ENCODE measurements around the gene ZER1. TPM values are rescaled to one million over a fixed set of nuclear protein-coding genes. Genes with fewer than 3 reads are reported as not detected.

ZER1 gene
- total RNA-seq, 4 donors from 2014 or later, result 30.9 to 80.1 (median 34.7) TPM

DNA sequence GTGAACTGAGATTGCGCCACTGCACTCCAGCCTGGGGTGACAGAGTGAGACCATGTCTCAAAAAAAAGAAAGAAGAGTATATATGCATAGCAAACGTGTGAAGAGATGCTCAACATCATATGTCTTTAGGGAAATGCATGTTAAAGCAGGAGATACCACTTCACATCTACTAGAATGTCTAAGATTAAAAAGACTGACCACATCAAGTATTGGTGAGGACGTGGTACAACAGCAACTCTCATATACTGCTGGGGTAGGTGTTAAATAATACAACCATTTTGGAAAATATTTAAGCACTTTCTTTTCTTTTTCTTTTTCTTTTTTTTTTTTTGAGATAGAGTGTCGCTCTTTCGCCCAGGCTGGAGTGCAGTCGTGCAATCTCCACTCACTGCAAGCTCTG lies 13.7 kb upstream of the ZER1 start:
- TF ChIP-seq CTCF (IDR thresholded peaks at IDR 0.05; ENCODE audit: low read depth), result no peak

DNA sequence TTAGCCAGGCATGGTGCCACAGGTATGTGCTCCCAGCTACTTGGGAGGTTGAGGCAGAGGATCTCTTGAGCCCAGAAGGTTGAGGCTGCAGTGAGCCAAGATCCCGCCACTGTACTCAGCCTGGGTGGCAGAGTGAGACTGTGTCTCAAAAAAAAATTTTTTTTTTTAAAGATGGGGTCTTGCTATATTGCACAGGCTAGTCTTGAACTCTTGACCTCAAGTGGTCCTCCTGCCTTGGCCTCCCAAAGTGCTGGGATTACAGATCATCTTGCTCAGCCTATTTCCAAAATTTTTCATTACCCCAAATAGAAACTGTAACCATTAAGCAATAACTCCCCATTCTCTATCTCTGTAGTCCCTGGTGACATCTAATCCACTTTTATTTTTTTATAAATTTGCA lies 10.9 kb upstream of the ZER1 start:
- no peak for TF ChIP-seq CTCF (IDR thresholded peaks at IDR 0.05; ENCODE audit: low read depth)

DNA sequence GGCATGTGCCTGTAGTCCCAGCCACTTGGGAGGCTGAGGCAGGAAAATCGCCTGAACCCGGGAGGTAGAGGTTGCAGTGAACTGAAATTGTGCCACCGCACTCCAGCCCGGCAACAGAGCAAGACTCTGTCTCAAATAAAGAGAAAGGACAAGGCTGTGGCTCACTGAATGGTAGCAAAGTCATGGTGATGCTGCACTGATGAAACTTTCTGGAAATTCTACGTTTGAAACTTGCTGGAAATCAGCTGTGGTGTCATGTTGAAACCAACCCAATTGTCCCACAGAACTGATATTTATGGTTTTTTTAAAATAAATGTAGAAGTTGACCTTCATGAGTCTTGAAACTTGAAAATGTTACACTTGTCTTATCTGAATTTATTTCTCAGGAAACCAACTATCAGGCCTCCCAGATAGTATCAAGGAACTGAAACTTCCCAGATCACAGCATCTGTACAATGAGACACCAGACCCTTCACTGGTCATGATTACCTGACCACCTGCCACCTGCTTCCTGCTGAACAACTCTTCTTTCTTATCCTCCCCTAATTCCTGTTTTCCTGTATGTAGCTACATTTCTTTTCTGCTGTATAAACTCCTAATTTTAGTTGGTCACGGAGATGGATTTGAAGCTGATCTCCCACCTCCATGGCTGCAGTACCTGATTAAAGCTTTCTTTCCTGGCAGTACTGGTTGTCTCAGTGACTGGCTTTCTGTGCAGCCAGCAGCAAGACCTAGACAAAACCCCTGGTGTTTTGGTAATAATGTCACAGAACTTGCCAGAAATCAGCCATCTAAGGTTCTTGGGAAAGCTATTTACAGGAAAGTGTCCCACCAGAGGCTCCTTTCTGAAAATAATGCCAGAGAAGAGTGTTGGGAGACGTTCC lies 9.7 kb upstream of the ZER1 start:
- no peak for TF ChIP-seq CTCF (IDR thresholded peaks at IDR 0.05; ENCODE audit: low read depth)

DNA sequence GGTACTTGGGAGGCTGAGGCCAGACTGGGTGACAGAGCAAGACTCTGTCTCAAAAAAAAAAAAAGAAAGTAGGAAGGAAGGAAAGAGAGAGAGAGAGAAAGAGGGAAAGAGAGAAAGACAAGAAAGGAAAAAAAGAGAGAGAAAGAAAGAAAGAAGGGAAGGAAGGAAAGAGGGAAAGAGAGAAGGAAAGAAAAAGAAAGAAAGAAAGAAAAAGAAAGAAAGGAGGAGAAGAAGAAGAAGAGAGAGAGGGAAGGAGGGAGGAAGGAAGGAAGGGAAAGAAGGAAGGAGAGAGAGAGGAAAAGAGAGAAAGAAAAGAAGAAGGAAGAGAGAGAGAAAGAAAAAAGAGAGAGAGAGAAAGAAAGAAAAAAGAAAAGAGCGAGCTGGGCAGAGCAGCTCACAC lies 3.1 kb upstream of the ZER1 start:
- no peak for TF ChIP-seq CTCF (IDR thresholded peaks at IDR 0.05; ENCODE audit: low read depth)

DNA sequence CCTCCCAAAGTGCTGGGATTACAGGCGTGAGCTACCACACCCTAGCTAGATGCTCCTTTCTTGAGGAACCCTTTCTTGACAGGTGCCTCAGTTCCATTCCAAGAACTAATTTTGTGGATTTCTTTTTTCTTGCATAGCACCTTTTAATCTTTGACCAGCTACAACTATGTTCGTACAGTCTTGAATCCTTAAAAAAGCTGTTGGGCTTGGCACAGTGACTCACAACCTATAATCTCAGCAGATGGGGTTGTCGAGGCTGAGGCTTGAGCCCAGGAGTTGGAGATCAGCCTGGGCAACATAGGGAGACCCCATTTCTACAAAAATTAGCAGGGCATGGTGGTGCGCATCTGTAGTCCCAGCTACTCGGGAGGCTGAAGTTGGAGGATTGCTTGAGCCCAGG lies 1.3 kb upstream of the ZER1 start:
- no peak for TF ChIP-seq CTCF (IDR thresholded peaks at IDR 0.05; ENCODE audit: low read depth)

DNA sequence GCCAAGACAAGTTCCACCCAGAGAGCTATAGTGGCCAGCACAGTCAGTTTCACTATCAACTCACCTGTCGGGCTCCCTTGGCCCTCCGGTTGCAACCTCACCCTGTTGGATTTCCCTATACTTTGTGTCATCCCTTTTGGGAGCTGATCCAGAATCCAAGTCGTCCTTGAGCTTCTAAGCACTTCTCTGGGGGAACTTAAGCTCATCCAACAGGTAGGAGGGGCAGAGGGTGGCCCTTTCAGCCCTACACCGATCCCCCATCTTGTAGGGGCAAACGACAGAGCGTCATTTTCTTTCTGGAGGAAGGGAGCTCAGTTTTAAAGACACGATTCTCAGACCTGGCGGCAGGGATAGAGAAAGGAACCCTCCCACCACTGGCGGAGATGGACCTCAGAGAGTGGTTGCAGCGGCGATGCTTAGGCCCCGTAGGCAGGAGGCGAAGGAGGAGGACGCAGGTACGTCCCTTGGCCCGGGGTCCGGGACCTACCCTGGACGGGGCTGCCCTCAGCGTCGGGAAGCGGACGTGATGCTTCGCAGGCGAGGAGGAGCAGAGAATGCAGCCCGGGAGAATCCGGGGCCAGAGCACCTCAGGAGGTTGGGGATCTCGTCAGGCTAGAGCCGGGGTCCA lies 519 bp downstream of the ZER1 start:
- TF ChIP-seq CTCF (IDR thresholded peaks at IDR 0.05; ENCODE audit: low read depth), result no peak

DNA sequence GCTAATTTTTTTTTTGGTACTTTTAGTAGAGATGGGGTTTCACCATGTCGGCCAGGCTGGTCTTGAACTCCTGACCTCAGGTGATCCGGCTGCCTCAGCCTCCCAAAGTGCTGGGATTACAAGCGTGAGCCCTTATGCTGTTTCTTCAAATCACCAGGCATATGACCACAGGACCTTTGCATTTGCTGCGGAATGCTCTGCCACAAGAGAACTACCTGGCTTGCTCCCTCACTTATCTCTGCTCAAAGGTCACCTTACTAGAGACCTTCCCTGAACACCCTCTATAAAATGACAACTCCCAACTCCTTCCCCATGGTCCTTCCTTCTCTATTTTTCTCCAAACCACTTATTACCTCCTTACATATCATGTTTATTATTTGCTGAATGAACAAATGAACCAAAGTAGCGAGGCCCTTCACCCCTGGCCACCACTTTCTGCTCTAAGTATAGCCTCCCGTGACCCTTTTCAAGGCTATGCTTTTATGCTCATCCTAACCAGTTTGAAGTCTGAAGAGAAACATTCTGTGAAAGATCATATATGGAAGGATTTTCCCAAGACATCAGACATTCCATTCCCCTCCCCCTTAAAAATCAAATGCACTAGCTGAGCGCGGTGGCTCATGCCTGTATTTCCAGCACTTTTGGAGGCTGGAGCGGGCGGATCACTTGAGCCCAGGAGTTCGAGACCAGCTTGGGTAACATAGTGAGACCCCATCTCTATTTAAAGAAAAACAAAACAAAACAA lies 1.3 kb downstream of the ZER1 start:
- no peak for TF ChIP-seq CTCF (IDR thresholded peaks at IDR 0.05; ENCODE audit: low read depth)

Data from subcutaneous adipose tissue (tissue), 4 donors.